DOHH2 (cell line): ENCODE data around the gene RAB8B.

Experiments used
- CTCF ChIP-seq: fragments of 200-600 bp; sonication (generic); IDR thresholded peaks from one replicate; pipeline ENCODE4 v1.5.1; 2014; ENCODE audit warnings: antibody characterized with exemption, mild to moderate bottlenecking, low read depth, low read length; ENCODE audit not compliant: poor library complexity, severe bottlenecking
- EZH2phosphoT487 ChIP-seq: fragments of 200-600 bp; sonication (generic); IDR thresholded peaks from 2 replicates; pipeline ENCODE4 v1.6.1; 2017; ENCODE audit warnings: borderline replicate concordance, mild to moderate bottlenecking, antibody characterized with exemption, low read length, moderate library complexity, mixed read lengths

- TF ChIP-seq CTCF (no peak), EZH2phosphoT487 (no peak)
These were observed 34.1 kb downstream of the RAB8B start for GRCh38 chr15:63223463-63223862.
